Fibroblast of mammary gland (primary cell): ENCODE measurements around the gene FAM200C.
A peak's percentile ranks its signal among the peaks of the same experiment; 100 is the strongest.

ENCODE experiments used
- DNase-seq: peaks from one replicate; pipeline ENCODE4 v3.0.0-alpha.2; 2010; ENCODE audit warnings: low read depth
- H3K4me3 ChIP-seq: 2 replicates; pipeline ENCODE4 v1.5.1; 2011; ENCODE audit warnings: low read depth, mild to moderate bottlenecking, low read length, moderate library complexity; ENCODE audit not compliant: control insufficient read depth
- TF ChIP-seq, protein P1 (sequence below): conservative IDR thresholded peaks from 2 replicates; pipeline ENCODE4 v1.5.1; 2011; ENCODE audit warnings: low read depth, low read length, inconsistent platforms; ENCODE audit not compliant: control insufficient read depth, insufficient read depth

The FAM200C gene

DNA sequence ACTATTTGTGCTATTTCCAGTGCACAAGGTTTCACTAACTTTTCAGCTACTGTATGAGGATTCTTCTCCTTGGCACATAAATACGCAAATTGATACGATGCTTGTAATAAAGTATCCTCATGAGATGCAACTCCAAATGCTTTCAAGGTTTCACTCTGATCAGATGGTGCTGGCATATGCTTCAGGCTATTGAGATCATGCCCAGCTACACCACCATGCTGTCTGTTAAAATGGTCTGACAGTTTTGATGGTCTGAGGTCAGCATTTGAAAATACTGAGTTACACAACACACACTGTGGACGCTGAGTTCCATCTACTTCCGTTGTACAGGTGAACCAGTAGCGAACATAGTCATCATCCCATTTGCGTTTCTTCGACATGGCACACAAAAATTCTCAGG, 4.7 kb downstream of the FAM200C start:
- no peak for DNase-seq
- no peak overlapping the region for H3K4me3 ChIP-seq
- TF ChIP-seq, protein P1, sequence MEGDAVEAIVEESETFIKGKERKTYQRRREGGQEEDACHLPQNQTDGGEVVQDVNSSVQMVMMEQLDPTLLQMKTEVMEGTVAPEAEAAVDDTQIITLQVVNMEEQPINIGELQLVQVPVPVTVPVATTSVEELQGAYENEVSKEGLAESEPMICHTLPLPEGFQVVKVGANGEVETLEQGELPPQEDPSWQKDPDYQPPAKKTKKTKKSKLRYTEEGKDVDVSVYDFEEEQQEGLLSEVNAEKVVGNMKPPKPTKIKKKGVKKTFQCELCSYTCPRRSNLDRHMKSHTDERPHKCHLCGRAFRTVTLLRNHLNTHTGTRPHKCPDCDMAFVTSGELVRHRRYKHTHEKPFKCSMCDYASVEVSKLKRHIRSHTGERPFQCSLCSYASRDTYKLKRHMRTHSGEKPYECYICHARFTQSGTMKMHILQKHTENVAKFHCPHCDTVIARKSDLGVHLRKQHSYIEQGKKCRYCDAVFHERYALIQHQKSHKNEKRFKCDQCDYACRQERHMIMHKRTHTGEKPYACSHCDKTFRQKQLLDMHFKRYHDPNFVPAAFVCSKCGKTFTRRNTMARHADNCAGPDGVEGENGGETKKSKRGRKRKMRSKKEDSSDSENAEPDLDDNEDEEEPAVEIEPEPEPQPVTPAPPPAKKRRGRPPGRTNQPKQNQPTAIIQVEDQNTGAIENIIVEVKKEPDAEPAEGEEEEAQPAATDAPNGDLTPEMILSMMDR = no peak

DNA sequence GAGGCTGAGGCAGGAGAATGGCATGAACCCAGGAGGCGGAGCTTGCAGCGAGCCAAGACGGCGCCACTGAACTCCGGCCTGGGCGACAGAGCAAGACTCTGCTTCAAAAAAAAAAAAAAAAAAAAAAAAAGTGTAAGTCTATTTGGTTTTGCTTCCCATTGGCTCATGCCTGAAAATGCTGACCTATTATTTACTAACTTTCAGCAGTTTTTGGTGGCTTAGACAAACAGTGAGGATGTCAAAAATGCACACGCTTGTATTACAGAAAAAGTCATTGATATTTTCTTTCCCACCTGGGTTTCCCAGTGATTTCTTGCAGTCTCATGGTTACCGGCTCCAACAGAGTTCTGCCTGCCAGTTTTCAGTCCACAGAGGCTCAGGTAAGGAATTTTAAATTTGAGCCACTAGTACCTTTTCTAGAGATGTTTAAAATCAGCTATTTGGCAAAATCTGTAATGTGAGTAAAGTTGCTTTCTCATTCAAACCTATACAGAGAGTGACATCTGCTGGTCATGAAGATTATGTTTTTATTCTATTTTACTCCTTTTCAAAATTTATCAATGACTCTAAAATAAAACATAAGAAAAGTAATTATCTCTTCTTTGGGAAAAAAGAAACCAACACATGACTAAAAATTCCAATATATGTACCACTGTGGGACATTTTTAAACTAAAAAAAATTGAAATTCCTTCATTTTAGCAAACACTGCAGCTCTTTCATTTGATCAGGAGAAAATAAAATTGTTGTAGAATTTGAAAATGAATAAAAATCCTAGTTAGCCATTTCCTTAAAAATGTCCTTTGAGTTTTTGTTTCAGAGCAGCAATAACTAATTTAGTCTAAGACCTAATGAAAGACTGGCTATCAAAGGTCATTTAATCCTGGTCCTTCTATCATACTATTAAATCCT, 8.8 kb downstream of the FAM200C start:
- H3K4me3 ChIP-seq = no peak overlapping the region
- TF ChIP-seq, protein P1 = peak; percentile 52
- peak; percentile 34 for DNase-seq

DNA sequence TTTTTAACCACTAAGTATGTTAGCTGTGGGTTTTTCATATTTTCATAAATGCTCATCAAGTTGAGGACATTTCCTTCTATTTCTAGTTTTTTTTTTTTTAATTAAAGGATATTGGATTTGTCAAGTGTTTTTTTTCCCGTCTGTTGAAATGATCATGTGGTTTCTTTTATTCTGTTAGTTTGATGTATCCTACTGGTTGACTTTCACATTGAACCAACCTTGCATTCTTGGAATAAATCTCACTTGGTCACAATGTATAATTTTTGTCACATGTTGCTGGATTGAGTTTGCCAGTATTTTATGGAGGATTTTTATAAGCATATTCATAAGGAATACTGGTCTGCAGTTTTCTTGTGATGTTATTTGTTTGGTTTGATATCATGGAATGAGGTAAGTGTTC, 12.4 kb downstream of the FAM200C start:
- no peak for DNase-seq
- H3K4me3 ChIP-seq = no peak overlapping the region
- TF ChIP-seq, protein P1 = no peak

DNA sequence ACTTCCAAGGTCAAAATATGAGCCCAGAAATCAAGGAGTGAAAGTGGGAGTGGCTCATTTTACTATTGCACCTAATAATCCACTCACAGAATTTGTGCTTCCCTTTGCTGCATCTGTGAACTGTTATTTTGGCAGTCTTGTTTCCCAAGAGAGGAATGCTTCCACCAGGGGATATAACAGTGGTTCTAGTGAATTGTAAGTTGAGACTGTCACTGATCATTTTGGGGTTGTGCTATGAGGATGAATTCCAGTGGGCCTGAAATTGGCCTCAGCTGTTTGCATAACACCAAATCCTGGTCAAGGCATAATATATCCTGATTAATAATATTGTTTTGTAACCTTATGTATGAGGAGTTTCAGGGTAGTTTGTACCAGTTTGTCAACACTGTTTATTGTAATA, 14.4 kb downstream of the FAM200C start:
- TF ChIP-seq, protein P1 = no peak
- DNase-seq = no peak
- H3K4me3 ChIP-seq = no peak overlapping the region

DNA sequence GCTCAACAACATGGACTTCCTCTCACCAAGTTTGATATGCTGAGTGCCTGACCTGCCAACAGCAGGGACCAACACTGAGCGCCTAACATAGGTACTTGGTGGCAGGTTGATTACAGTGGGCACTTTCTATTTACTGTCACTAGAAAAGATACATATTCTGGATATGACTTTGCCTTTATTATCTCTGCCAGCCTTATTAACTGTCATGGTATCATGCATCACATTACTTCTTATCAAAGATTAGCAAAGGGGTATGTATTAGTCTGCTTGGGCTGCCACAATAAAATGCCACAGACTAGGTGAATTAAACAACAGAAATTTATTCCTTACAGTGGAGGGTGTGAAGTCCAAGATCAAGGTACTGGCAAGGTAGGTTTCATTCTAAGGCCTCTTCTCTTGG, 15.2 kb downstream of the FAM200C start:
- TF ChIP-seq, protein P1 = no peak
- no peak for DNase-seq
- no peak overlapping the region for H3K4me3 ChIP-seq

DNA sequence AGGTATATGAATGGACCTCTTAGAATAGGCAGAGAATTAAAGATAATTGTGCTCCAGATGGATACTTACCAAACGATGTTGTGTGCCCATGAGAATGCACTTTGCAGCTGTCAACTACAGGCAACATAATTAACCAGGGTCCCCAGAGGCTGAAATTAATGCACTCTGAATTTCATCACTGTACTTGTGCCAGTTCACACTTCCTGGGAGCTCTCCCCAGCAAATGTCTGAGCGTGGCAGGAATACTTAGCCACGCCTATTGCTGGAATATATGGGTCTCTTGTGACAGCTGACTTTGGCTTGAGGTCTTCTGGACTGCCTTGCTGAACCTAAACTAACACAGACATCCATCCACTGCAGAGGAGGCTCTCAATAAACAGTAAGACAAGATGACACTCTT, 17.5 kb downstream of the FAM200C start:
- no peak overlapping the region for H3K4me3 ChIP-seq
- TF ChIP-seq, protein P1 = no peak
- no peak for DNase-seq
